GM12878 (cell line): Measurements from ENCODE around the gene RAD51B.

Experiments used
- RAD21 ChIP-seq: IDR thresholded peaks from 2 replicates; pipeline ENCODE4 v1.6.1; 2011; ENCODE audit warnings: mild to moderate bottlenecking, low read depth, low read length, moderate library complexity; ENCODE audit not compliant: insufficient read depth
- STAT3 ChIP-seq: IDR thresholded peaks from 2 replicates; pipeline ENCODE4 v1.6.1; 2011; ENCODE audit warnings: low read depth, low read length, improper control_type of control experiment

DNA sequence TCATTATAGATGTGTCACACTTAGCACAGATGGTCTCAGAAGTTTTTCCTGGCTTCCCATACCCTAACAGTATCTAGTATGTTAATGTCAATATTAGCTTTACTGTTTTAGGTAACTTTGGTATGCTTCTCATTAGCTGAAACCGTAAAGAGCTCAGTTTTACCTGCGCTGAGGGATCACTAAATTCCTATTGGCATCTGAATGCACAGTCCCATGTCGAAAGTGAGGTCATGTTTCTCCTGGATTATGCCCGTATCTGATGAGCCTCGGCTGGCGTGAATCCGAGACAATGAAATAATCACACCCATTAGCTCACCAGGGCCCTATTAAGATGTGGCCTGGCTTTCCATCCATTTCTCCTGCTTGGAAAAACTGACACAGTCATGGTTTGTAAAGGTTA is 555.1 kb downstream of the RAD51B start:
- no peak for TF ChIP-seq RAD21
- no peak for TF ChIP-seq STAT3
